GM04504 (cell line): ENCODE measurements around the gene CXCL16.
"Not testable (repeated sequence)": the region's sequence is repeated elsewhere in the genome, so short reads cannot be mapped to it uniquely, and the experiment has no call there.

Experiments used
- DNase-seq: peaks from one replicate; pipeline ENCODE4 v3.0.0-alpha.2; 2012; ENCODE audit warnings: low read depth

CXCL16 gene

DNA sequence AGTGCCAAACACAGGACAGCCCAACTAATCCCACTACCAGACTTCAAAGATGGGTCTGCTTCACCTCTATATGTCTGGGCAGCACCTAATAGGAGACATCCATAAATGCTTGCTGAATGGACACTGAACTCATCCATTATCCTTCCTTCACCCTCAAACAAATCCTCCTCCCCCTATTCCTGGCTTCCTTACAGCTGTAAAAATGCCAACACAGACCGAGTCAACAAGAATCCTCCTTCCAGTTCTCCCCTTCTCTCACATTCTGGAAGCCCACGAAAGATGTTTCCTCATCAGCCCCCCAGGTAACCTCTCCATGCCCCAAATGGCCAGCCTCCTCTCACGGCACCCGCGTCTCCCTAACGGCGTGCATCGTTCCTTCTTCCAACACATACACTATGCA, 48.0 kb downstream of the CXCL16 start:
- no peak for DNase-seq

DNA sequence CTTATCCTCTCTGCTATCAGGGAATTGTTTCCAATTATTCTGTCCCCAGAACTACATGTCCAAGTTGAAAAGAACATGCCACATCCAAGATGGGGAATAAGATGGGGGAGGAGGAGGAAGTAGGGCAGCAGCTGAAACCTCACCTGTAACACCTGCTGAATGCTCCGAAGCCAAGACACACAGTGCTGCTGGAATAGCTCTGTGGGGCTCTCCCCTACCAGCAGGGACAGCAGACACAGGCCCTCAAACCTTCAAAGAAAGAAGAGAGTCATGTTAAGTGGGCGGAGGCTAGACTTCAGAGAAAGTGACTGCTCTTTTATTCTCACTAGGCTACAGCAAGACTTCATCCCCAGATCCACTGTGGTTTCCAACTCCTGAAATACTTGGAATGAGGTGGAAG, 49.0 kb downstream of the CXCL16 start:
- DNase-seq = no peak

DNA sequence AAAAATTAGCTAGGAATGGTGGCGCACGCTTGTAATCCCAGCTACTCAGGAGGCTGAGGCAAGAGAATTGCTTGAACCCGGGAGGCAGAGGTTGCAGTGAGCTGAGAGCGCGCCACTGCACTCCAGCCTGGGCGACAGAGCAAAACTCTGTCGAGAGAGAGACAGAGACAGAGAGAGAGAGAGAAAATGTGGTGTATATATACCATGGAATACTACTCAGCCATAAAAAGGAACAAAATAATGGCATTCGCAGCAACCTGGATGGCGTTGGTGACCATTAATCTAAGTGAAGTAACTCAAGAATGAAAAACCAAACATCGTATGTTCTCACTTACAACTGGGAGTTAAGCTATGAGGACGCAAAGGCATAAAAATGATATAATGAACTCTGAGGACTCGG, 49.9 kb downstream of the CXCL16 start:
- not testable (repeated sequence) for DNase-seq

DNA sequence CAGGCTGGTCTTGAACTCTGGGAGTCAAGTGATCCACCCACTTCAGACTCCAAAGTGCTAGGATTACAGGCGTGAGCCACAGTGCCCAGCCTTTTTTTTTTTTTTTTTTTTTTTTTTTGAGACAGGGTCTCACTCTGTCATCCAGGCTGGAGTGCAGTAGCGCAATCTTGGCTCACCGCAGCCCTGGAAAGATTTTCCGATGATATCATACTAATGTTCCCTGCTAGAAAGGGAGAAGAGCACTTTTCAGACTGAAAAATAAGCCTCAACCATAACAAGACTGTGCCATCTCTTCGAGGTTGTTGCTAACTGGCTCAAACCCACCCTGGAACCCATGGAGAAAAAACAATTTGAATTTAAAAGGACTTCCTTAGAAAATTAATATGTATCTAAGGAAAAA, 56.0 kb downstream of the CXCL16 start:
- DNase-seq = not testable (repeated sequence)
